H9 (cell line): ENCODE results near the gene IFT57. TPM values are rescaled to one million over a fixed set of nuclear protein-coding genes. Genes with fewer than 3 reads are reported as not detected.

Experiments
- DNase-seq: peaks from one replicate; pipeline ENCODE4 v3.0.0-alpha.2; 2017
- H2AFZ ChIP-seq: one replicate; pipeline ENCODE4 v1.6.1; 2013; ENCODE audit warnings: mild to moderate bottlenecking, low read length, control low read depth, moderate library complexity
- H2AK5ac ChIP-seq: 2 replicates; pipeline ENCODE4 v1.6.1; 2013; ENCODE audit warnings: low read length, control low read depth, mixed read lengths; ENCODE audit not compliant: insufficient read length
- H2BK120ac ChIP-seq: one replicate; pipeline ENCODE4 v1.6.1; 2013; ENCODE audit warnings: low read depth, mild to moderate bottlenecking, low read length, control low read depth, inconsistent platforms; ENCODE audit not compliant: poor library complexity, severe bottlenecking
- H2BK12ac ChIP-seq: 2 replicates; pipeline ENCODE4 v1.6.1; 2013; ENCODE audit warnings: low read length, control low read depth, mixed read lengths, low read depth; ENCODE audit not compliant: insufficient read length
- H2BK15ac ChIP-seq: 2 replicates; pipeline ENCODE4 v1.6.1; 2013; ENCODE audit warnings: low read depth, low read length, control low read depth
- H2BK20ac ChIP-seq: one replicate; pipeline ENCODE4 v1.6.1; 2013; ENCODE audit warnings: low read depth, mild to moderate bottlenecking, low read length, control low read depth, inconsistent platforms; ENCODE audit not compliant: poor library complexity, severe bottlenecking
- H2BK5ac ChIP-seq: 2 replicates; pipeline ENCODE4 v1.6.1; 2013; ENCODE audit warnings: low read length, control low read depth, mixed read lengths; ENCODE audit not compliant: insufficient read length
- H3K14ac ChIP-seq: 2 replicates; pipeline ENCODE4 v1.6.1; 2013; ENCODE audit warnings: low read length, control low read depth; ENCODE audit not compliant: insufficient read depth
- H3K18ac ChIP-seq: 2 replicates; pipeline ENCODE4 v1.6.1; 2013; ENCODE audit warnings: low read depth, mild to moderate bottlenecking, mixed read lengths, low read length, control low read depth; ENCODE audit not compliant: insufficient read length
- H3K23ac ChIP-seq: 2 replicates; pipeline ENCODE4 v1.6.1; 2013; ENCODE audit warnings: low read length, control low read depth, mixed read lengths, low read depth; ENCODE audit not compliant: insufficient read length
- H3K23me2 ChIP-seq: 2 replicates; pipeline ENCODE4 v1.6.1; 2013; ENCODE audit warnings: low read depth, mild to moderate bottlenecking, mixed read lengths, low read length, control low read depth; ENCODE audit not compliant: insufficient read length, poor library complexity, severe bottlenecking
- H3K27ac ChIP-seq: 2 replicates; pipeline ENCODE4 v1.5.1; 2013; ENCODE audit warnings: low read length, control low read depth, mixed read lengths, low read depth; ENCODE audit not compliant: insufficient read length
- H3K27me3 ChIP-seq: 2 replicates; pipeline ENCODE4 v1.6.1; 2013; ENCODE audit warnings: low read length, control low read depth, inconsistent platforms; ENCODE audit not compliant: insufficient read depth
- H3K4ac ChIP-seq: 2 replicates; pipeline ENCODE4 v1.6.1; 2013; ENCODE audit warnings: low read depth, mild to moderate bottlenecking, control low read depth, inconsistent platforms, low read length, moderate library complexity
- H3K4me1 ChIP-seq: 2 replicates; pipeline ENCODE4 v1.6.1; 2013; ENCODE audit warnings: low read length, control low read depth, inconsistent platforms; ENCODE audit not compliant: insufficient read depth
- H3K4me2 ChIP-seq: 2 replicates; pipeline ENCODE4 v1.6.1; 2013; ENCODE audit warnings: low read length, control low read depth, mixed read lengths; ENCODE audit not compliant: insufficient read length, insufficient read depth
- H3K56ac ChIP-seq: 2 replicates; pipeline ENCODE4 v1.6.1; 2013; ENCODE audit warnings: low read depth, mild to moderate bottlenecking, mixed read lengths, low read length, control low read depth; ENCODE audit not compliant: insufficient read length
- H3K79me1 ChIP-seq: 2 replicates; pipeline ENCODE4 v1.6.1; 2013; ENCODE audit warnings: low read depth, mild to moderate bottlenecking, moderate library complexity, low read length, control low read depth, inconsistent platforms; ENCODE audit not compliant: insufficient read depth, poor library complexity, severe bottlenecking
- H3K79me2 ChIP-seq: 2 replicates; pipeline ENCODE4 v1.6.1; 2013; ENCODE audit warnings: low read length, control low read depth, inconsistent platforms; ENCODE audit not compliant: insufficient read depth
- H3K9ac ChIP-seq: 2 replicates; pipeline ENCODE4 v1.6.1; 2013; ENCODE audit warnings: low read length, control low read depth, mixed read lengths; ENCODE audit not compliant: insufficient read length; ENCODE audit errors: extremely low read depth
- H3K9me3 ChIP-seq: one replicate; pipeline ENCODE4 v1.6.1; 2013; ENCODE audit warnings: low read depth, low read length, inconsistent platforms; ENCODE audit not compliant: control insufficient read depth
- H3T11ph ChIP-seq: one replicate; pipeline ENCODE4 v1.6.1; 2013; ENCODE audit warnings: mild to moderate bottlenecking, low read length, control low read depth, inconsistent platforms
- H4K20me1 ChIP-seq: one replicate; pipeline ENCODE4 v1.6.1; 2013; ENCODE audit not compliant: control insufficient read depth, insufficient read length, insufficient read depth
- H4K5ac ChIP-seq: 2 replicates; pipeline ENCODE4 v1.6.1; 2013; ENCODE audit warnings: low read depth, mild to moderate bottlenecking, mixed read lengths, low read length, control low read depth; ENCODE audit not compliant: insufficient read length
- H4K8ac ChIP-seq: replicated peaks from 2 replicates; pipeline ENCODE4 v1.6.1; 2013; ENCODE audit warnings: low read length, control low read depth, mixed read lengths, low read depth; ENCODE audit not compliant: insufficient read length
- H4K91ac ChIP-seq: 2 replicates; pipeline ENCODE4 v1.6.1; 2013; ENCODE audit warnings: low read depth, mild to moderate bottlenecking, moderate library complexity, mixed read lengths, low read length, control low read depth; ENCODE audit not compliant: insufficient read length
- H3K27ac Mint-ChIP-seq, 3 experiments: 2 replicates in 2 of 3; 3 replicates in 1 of 3; pipeline ENCODE4 v1.8.0; 2020 to 2021; ENCODE audit warnings: mixed read lengths in 3 of 3, mild to moderate bottlenecking in 1 of 3, moderate library complexity in 1 of 3
- H3K27me3 Mint-ChIP-seq: 2 replicates; pipeline ENCODE4 v1.8.0; 2021; ENCODE audit warnings: low read depth, mild to moderate bottlenecking, moderate library complexity, mixed read lengths
- H3K36me3 Mint-ChIP-seq, 3 experiments: 2 replicates in 2 of 3; 3 replicates in 1 of 3; pipeline ENCODE4 v1.8.0; 2020 to 2021; ENCODE audit warnings: low read depth in 3 of 3, mixed read lengths in 3 of 3; ENCODE audit not compliant: insufficient read depth in 1 of 3
- H3K4me1 Mint-ChIP-seq, 2 experiments: 2 replicates each; pipeline ENCODE4 v1.8.0; 2020; ENCODE audit warnings: mixed read lengths in 2 of 2
- H3K4me3 Mint-ChIP-seq, 2 experiments: 2 replicates in 1 of 2; 3 replicates in 1 of 2; pipeline ENCODE4 v1.8.0; 2020 to 2021; ENCODE audit warnings: mild to moderate bottlenecking in 2 of 2, mixed read lengths in 2 of 2, moderate library complexity in 1 of 2
- H3K9me3 Mint-ChIP-seq, 2 experiments: 2 replicates in 1 of 2; 3 replicates in 1 of 2; pipeline ENCODE4 v1.8.0; 2020; ENCODE audit warnings: mild to moderate bottlenecking in 2 of 2, mixed read lengths in 2 of 2, moderate library complexity in 1 of 2
- WGBS: extraction: QIAGEN DNeasy Blood & Tissue Kit; methylation state at CpG from one replicate; pipeline ENCODE4 v1.1.7; 2013; ENCODE audit warnings: missing lambda C conversion rate, low lambda C conversion rate, mixed read lengths; ENCODE audit not compliant: insufficient read length; ENCODE audit errors: extremely low coverage; 5-methylcytosine and 5-hydroxymethylcytosine counted together
- total RNA-seq: library from RNA; stranded (reverse); gene quantifications from 2 replicates; pipeline ENCODE4 v1.2.1, GENCODE V29; 2021
- TF ChIP-seq, protein P1 (sequence below): fragments of 200-600 bp; sonication (generic); conservative IDR thresholded peaks from 3 replicates; pipeline ENCODE4 v1.8.0; 2021; ENCODE audit warnings: antibody characterized with exemption, mild to moderate bottlenecking

The IFT57 gene
- total RNA-seq, 1 experiment from 2014 or later: 21.4 TPM

DNA sequence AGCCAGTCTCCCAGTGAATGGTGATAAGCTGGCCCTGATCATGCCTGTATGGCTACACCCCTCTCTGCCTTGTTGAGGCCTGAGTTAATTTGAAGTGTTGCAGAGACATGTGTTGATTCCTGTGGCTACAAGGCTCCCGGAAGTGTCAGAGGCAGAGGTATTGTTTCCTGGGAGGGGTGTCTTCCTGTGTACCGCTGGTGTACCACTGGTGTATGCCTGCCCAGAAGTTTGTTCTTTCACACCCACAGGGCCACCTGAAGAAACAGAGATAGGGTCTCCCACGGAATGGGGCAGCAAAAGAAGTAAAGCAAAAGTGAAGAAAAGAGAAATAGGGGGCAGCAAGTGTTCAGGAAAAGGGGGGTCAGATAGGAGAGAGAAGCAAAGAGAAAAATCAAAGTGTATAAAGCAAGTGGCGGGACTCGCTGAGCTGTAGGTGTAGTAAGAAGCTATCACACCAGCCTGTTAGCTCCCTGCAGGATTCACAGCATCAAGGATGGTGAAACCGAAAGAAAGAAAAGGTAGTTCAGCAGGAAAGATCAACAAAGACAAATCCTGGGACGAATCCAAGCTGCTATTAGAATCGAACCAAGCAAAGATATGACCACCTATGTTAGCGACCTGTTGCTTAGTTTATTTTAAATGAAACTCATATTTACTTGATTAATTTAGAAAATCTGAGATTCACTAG is 94.8 kb downstream of the IFT57 start:
- H3K4ac ChIP-seq: no peak overlapping the region
- no peak overlapping the region for H2BK12ac ChIP-seq
- H3K27me3 ChIP-seq: no peaks in the 10 kb centered on the region
- Mint-ChIP-seq H3K27me3 (no peaks in the 10 kb centered on the region; the same call in 1 of the 2 replicates), H3K9me3 (no peaks in the 10 kb centered on the region; a peak in 1 of 5 replicates), H3K4me3 (no peak overlapping the region), H3K4me1 (peaks cover 15 to 16% of the 10 kb centered on the region in 2 experiments), H3K27ac (no peak overlapping the region; a peak in 1 of 7 replicates), H3K36me3 (no peaks in the 10 kb centered on the region; a peak in 1 of 7 replicates)
- no peak overlapping the region for H3K9ac ChIP-seq
- DNase-seq: no peak
- no peak overlapping the region for H4K8ac ChIP-seq
- WGBS: no CpG with 5 or more reads among the region's 9 CpGs
- no peak overlapping the region for H3K14ac ChIP-seq
- TF ChIP-seq, protein P1, sequence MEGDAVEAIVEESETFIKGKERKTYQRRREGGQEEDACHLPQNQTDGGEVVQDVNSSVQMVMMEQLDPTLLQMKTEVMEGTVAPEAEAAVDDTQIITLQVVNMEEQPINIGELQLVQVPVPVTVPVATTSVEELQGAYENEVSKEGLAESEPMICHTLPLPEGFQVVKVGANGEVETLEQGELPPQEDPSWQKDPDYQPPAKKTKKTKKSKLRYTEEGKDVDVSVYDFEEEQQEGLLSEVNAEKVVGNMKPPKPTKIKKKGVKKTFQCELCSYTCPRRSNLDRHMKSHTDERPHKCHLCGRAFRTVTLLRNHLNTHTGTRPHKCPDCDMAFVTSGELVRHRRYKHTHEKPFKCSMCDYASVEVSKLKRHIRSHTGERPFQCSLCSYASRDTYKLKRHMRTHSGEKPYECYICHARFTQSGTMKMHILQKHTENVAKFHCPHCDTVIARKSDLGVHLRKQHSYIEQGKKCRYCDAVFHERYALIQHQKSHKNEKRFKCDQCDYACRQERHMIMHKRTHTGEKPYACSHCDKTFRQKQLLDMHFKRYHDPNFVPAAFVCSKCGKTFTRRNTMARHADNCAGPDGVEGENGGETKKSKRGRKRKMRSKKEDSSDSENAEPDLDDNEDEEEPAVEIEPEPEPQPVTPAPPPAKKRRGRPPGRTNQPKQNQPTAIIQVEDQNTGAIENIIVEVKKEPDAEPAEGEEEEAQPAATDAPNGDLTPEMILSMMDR: no peak
- H3K56ac ChIP-seq: no peak overlapping the region
- H3K79me1 ChIP-seq: no peaks in the 10 kb centered on the region
- H3K18ac ChIP-seq: no peak overlapping the region
- no peaks in the 10 kb centered on the region for H3K79me2 ChIP-seq
- no peak overlapping the region for H4K5ac ChIP-seq
- peaks cover 4% of the 10 kb centered on the region; the same call in 1 of the 2 replicates for H3K4me1 ChIP-seq
- no peak overlapping the region for H2BK20ac ChIP-seq
- H3K4me2 ChIP-seq: no peak overlapping the region
- H2AK5ac ChIP-seq: no peak overlapping the region
- H3K23me2 ChIP-seq: no peaks in the 10 kb centered on the region
- no peak overlapping the region for H4K91ac ChIP-seq
- H3K9me3 ChIP-seq: no peaks in the 10 kb centered on the region
- no peak overlapping the region for H3T11ph ChIP-seq
- H2BK120ac ChIP-seq: no peak overlapping the region
- no peak overlapping the region for H2BK15ac ChIP-seq
- H4K20me1 ChIP-seq: no peaks in the 10 kb centered on the region
- no peak overlapping the region for H3K27ac ChIP-seq
- H2BK5ac ChIP-seq: no peak overlapping the region
- no peak overlapping the region for H2AFZ ChIP-seq
- no peak overlapping the region for H3K23ac ChIP-seq
